ENCODE results near the gene PRRC2B.

- TF ChIP-seq CTCF (IDR thresholded peaks at IDR 0.05) (no peak), POLR2A (IDR thresholded peaks at IDR 0.05) (no peak)
These were observed 22.6 kb downstream of the PRRC2B start for GRCh38 chr9:131416509-131416908.

All from right lobe of liver (tissue), 4 donors.